ENCODE data around the gene FANCL.

DNA sequence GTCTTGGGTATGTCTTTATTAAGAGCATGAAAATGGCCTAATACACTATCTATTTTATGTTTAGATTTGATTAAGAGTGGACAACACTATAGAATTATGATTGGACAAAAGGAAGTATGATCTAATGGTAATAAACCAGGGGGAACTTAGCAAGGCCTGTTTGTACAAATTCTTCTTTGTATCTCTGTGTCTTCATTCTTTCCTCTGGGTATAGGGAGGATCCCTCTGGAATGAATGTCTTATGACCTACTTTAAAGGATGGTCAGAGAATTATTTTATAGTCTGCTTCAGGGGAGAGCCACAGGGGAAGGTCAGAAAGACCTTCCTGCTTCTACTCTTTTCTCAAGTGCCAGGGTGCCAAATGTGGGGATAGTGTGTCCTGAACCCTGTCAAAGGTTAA, 42.8 kb upstream of the FANCL start:
- TF ChIP-seq, protein P1, sequence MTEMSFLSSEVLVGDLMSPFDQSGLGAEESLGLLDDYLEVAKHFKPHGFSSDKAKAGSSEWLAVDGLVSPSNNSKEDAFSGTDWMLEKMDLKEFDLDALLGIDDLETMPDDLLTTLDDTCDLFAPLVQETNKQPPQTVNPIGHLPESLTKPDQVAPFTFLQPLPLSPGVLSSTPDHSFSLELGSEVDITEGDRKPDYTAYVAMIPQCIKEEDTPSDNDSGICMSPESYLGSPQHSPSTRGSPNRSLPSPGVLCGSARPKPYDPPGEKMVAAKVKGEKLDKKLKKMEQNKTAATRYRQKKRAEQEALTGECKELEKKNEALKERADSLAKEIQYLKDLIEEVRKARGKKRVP (CRISPR knock-in tag; IDR thresholded peaks at IDR 0.05): no peak
- TF ChIP-seq, protein P2, sequence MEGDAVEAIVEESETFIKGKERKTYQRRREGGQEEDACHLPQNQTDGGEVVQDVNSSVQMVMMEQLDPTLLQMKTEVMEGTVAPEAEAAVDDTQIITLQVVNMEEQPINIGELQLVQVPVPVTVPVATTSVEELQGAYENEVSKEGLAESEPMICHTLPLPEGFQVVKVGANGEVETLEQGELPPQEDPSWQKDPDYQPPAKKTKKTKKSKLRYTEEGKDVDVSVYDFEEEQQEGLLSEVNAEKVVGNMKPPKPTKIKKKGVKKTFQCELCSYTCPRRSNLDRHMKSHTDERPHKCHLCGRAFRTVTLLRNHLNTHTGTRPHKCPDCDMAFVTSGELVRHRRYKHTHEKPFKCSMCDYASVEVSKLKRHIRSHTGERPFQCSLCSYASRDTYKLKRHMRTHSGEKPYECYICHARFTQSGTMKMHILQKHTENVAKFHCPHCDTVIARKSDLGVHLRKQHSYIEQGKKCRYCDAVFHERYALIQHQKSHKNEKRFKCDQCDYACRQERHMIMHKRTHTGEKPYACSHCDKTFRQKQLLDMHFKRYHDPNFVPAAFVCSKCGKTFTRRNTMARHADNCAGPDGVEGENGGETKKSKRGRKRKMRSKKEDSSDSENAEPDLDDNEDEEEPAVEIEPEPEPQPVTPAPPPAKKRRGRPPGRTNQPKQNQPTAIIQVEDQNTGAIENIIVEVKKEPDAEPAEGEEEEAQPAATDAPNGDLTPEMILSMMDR (IDR thresholded peaks at IDR 0.05 in 2 of 3, conservative IDR thresholded peaks at IDR 0.05 in 1 of 3; ENCODE audit: insufficient read depth in 2 of 3, low read depth in 1 of 3, low read length in 3 of 3): no peak
- TF ChIP-seq SIX5 (IDR thresholded peaks at IDR 0.05; ENCODE audit: borderline replicate concordance in 1 of 2, insufficient read depth in 1 of 2, low read depth in 1 of 2, low read length in 2 of 2) (no peak), NR2C2 (CRISPR knock-in tag; IDR thresholded peaks at IDR 0.05) (no peak), NR2C2 (tag; IDR thresholded peaks at IDR 0.05) (no peak)

All from K562 (cell line).